ENCODE measurements around the gene TEX14. TPM values are rescaled to one million over a fixed set of nuclear protein-coding genes. Genes with fewer than 3 reads are reported as not detected.
A peak's percentile ranks its signal among the peaks of the same experiment; 100 is the strongest.

Gene TEX14
- total and polyA plus RNA-seq, 4 experiments from 2014 or later = 1.3 to 1.6 TPM; not detected in 2

GRCh38 chr17:58702708-58703107 is 10.9 kb upstream of the TEX14 start:
- Histone ChIP-seq H3K9me3 (ENCODE audit: control insufficient read depth in 1 of 2, low read length in 2 of 2) (no peaks in the 10 kb centered on the region), H3K27me3 (ENCODE audit: insufficient read depth, low read length) (no peaks in the 10 kb centered on the region), H3K27ac (ENCODE audit: low read depth, low read length) (no peak overlapping the region), H3K4me1 (ENCODE audit: insufficient read depth, low read length) (no peaks in the 10 kb centered on the region), H3K36me3 (ENCODE audit: insufficient read depth, low read length) (peaks cover 3% of the 10 kb centered on the region), H3K4me3 (ENCODE audit: low read length in 2 of 2) (no peak overlapping the region)
- Mint-ChIP-seq H3K9me3 (no peaks in the 10 kb centered on the region), H3K4me3 (no peak overlapping the region), H3K27me3 (no peaks in the 10 kb centered on the region), H3K36me3 (peaks cover 14 to 25% of the 10 kb centered on the region in 2 donors), H3K4me1 (peaks cover 0 to 6% (median 1%) of the 10 kb centered on the region in 4 donors), H3K27ac (peak overlapping the region in 1 of 7 donors; percentile 41)
- DNase-seq = no peak
- intact Hi-C loops (cut with micrococcal nuclease) = no loop called here
- ChIA-PET POLR2A (ENCODE audit: partially characterized antibody) (interaction anchor here (0.7 to 1.2 kb wide), 2 partner anchors 10 to 71 kb away, joined by 5 to 6 read pairs; partner anchors contain the start of genes RAD51C and TEX14), CTCF (ENCODE audit: partially characterized antibody) (interaction anchor here (2.0 kb wide), 1 partner anchor 11 kb away, joined by 4 read pairs; the partner anchor contains the start of genes RAD51C and TEX14)

- intact Hi-C loops (cut with micrococcal nuclease) = no loop called here
- Histone ChIP-seq H3K4me1 (ENCODE audit: insufficient read depth, low read length) (no peaks in the 10 kb centered on the region), H3K27me3 (ENCODE audit: insufficient read depth, low read length) (no peaks in the 10 kb centered on the region), H3K27ac (ENCODE audit: low read depth, low read length) (no peak overlapping the region), H3K4me3 (ENCODE audit: low read length in 2 of 2) (no peak overlapping the region), H3K9me3 (ENCODE audit: control insufficient read depth in 1 of 2, low read length in 2 of 2) (no peaks in the 10 kb centered on the region), H3K36me3 (ENCODE audit: insufficient read depth, low read length) (no peaks in the 10 kb centered on the region)
- Mint-ChIP-seq H3K4me1 (peaks cover 0 to 6% (median 1%) of the 10 kb centered on the region in 4 donors), H3K27ac (peak overlapping the region in 2 of 7 donors; percentile 72 to 83), H3K27me3 (no peaks in the 10 kb centered on the region), H3K9me3 (no peaks in the 10 kb centered on the region), H3K4me3 (no peak overlapping the region), H3K36me3 (peaks cover 14 to 25% of the 10 kb centered on the region in 2 donors)
- ChIA-PET POLR2A (ENCODE audit: partially characterized antibody) (no interaction called here), CTCF (ENCODE audit: partially characterized antibody) (interaction anchor here (2.0 to 2.2 kb wide), 2 partner anchors 9 to 10 kb away, joined by 4 to 8 read pairs; partner anchors contain the start of genes RAD51C and TEX14)
- DNase-seq = no peak
Measured at GRCh38 chr17:58702045-58702476, 10.2 kb upstream of the TEX14 start.

GRCh38 chr17:58699771-58700170 is 7.9 kb upstream of the TEX14 start:
- Histone ChIP-seq H3K4me3 (ENCODE audit: low read length in 2 of 2) (no peak overlapping the region), H3K36me3 (ENCODE audit: insufficient read depth, low read length) (no peaks in the 10 kb centered on the region), H3K27ac (ENCODE audit: low read depth, low read length) (no peak overlapping the region), H3K27me3 (ENCODE audit: insufficient read depth, low read length) (no peaks in the 10 kb centered on the region), H3K9me3 (ENCODE audit: control insufficient read depth in 1 of 2, low read length in 2 of 2) (no peaks in the 10 kb centered on the region), H3K4me1 (ENCODE audit: insufficient read depth, low read length) (peaks cover 3% of the 10 kb centered on the region)
- peaks cover 12 to 25% of the 10 kb centered on the region in 2 donors for H3K36me3 Mint-ChIP-seq
- H3K9me3 Mint-ChIP-seq = no peaks in the 10 kb centered on the region
- POLR2A ChIA-PET (ENCODE audit: partially characterized antibody) = no interaction called here
- no peak overlapping the region for H3K4me3 Mint-ChIP-seq
- peaks cover 0 to 7% (median 2%) of the 10 kb centered on the region in 4 donors for H3K4me1 Mint-ChIP-seq
- H3K27ac Mint-ChIP-seq = no peak overlapping the region
- CTCF ChIA-PET (ENCODE audit: partially characterized antibody) = interaction anchor here (2.2 kb wide), 1 partner anchor 11 kb away, joined by 8 read pairs; no protein-coding TSS in a partner anchor
- intact Hi-C loops (cut with micrococcal nuclease) = no loop called here
- DNase-seq = no peak
- no peaks in the 10 kb centered on the region for H3K27me3 Mint-ChIP-seq

- H3K4me1 Mint-ChIP-seq = peaks cover 18 to 27% (median 23%) of the 10 kb centered on the region in 4 donors
- H3K4me3 Mint-ChIP-seq = peak overlapping the region in 1 of 8 donors; percentile 53
- CTCF ChIA-PET (ENCODE audit: partially characterized antibody) = interaction anchor here (1.0 kb wide), 1 partner anchor 176 kb away, joined by 3 read pairs; no protein-coding TSS in a partner anchor
- intact Hi-C loops (cut with micrococcal nuclease) = no loop called here
- no peaks in the 10 kb centered on the region for H3K27me3 Mint-ChIP-seq
- H3K4me1 ChIP-seq (ENCODE audit: insufficient read depth, low read length) = peaks cover 29% of the 10 kb centered on the region
- no peaks in the 10 kb centered on the region for H3K9me3 Mint-ChIP-seq
- no peak overlapping the region for H3K4me3 ChIP-seq (ENCODE audit: low read length in 2 of 2)
- peak overlapping the region in 1 of 7 donors; percentile 46 for H3K27ac Mint-ChIP-seq
- H3K36me3 Mint-ChIP-seq = peaks cover 12 to 15% of the 10 kb centered on the region in 2 donors
- no peak for DNase-seq
- H3K27me3 ChIP-seq (ENCODE audit: insufficient read depth, low read length) = no peaks in the 10 kb centered on the region
- no peaks in the 10 kb centered on the region for H3K36me3 ChIP-seq (ENCODE audit: insufficient read depth, low read length)
- H3K9me3 ChIP-seq (ENCODE audit: control insufficient read depth in 1 of 2, low read length in 2 of 2) = no peaks in the 10 kb centered on the region
- POLR2A ChIA-PET (ENCODE audit: partially characterized antibody) = no interaction called here
- no peak overlapping the region for H3K27ac ChIP-seq (ENCODE audit: low read depth, low read length)
Measured at GRCh38 chr17:58694826-58695225, 3.0 kb upstream of the TEX14 start.

GRCh38 chr17:58694302-58694701 is 2.5 kb upstream of the TEX14 start:
- Mint-ChIP-seq H3K27me3 (no peaks in the 10 kb centered on the region), H3K27ac (peak overlapping the region in 1 of 7 donors; percentile 46), H3K4me3 (no peak overlapping the region), H3K9me3 (no peaks in the 10 kb centered on the region), H3K36me3 (peaks cover 8 to 11% of the 10 kb centered on the region in 2 donors), H3K4me1 (peaks cover 18 to 27% (median 23%) of the 10 kb centered on the region in 4 donors)
- ChIA-PET CTCF (ENCODE audit: partially characterized antibody) (no interaction called here), POLR2A (ENCODE audit: partially characterized antibody) (interaction anchor here (3.3 kb wide), 1 partner anchor 63 kb away, joined by 44 read pairs; no protein-coding TSS in a partner anchor)
- peaks cover 29% of the 10 kb centered on the region for H3K4me1 ChIP-seq (ENCODE audit: insufficient read depth, low read length)
- no peak overlapping the region for H3K4me3 ChIP-seq (ENCODE audit: low read length in 2 of 2)
- DNase-seq = no peak
- no peaks in the 10 kb centered on the region for H3K9me3 ChIP-seq (ENCODE audit: control insufficient read depth in 1 of 2, low read length in 2 of 2)
- no peak overlapping the region for H3K27ac ChIP-seq (ENCODE audit: low read depth, low read length)
- intact Hi-C loops (cut with micrococcal nuclease) = no loop called here
- H3K27me3 ChIP-seq (ENCODE audit: insufficient read depth, low read length) = no peaks in the 10 kb centered on the region
- H3K36me3 ChIP-seq (ENCODE audit: insufficient read depth, low read length) = no peaks in the 10 kb centered on the region

- H3K27ac Mint-ChIP-seq = peak overlapping the region in 6 of 7 donors; percentile 73 to 98 (median 93)
- H3K4me1 ChIP-seq (ENCODE audit: insufficient read depth, low read length) = peaks cover 29% of the 10 kb centered on the region
- H3K36me3 Mint-ChIP-seq = peaks cover 7 to 9% of the 10 kb centered on the region in 2 donors
- no peaks in the 10 kb centered on the region for H3K27me3 ChIP-seq (ENCODE audit: insufficient read depth, low read length)
- no peak overlapping the region for H3K4me3 ChIP-seq (ENCODE audit: low read length in 2 of 2)
- CTCF ChIA-PET (ENCODE audit: partially characterized antibody) = interaction anchor here (1.2 kb wide), 1 partner anchor 311 kb away, joined by 4 read pairs; no protein-coding TSS in a partner anchor
- peak overlapping the region in 7 of 8 donors; percentile 92 to 97 (median 93) for H3K4me3 Mint-ChIP-seq
- no peaks in the 10 kb centered on the region for H3K9me3 ChIP-seq (ENCODE audit: control insufficient read depth in 1 of 2, low read length in 2 of 2)
- H3K4me1 Mint-ChIP-seq = peaks cover 18 to 27% (median 23%) of the 10 kb centered on the region in 4 donors
- H3K36me3 ChIP-seq (ENCODE audit: insufficient read depth, low read length) = no peaks in the 10 kb centered on the region
- intact Hi-C loops (cut with micrococcal nuclease) = no loop called here
- no peak for DNase-seq
- H3K27me3 Mint-ChIP-seq = no peaks in the 10 kb centered on the region
- peak overlapping the region; percentile 72 for H3K27ac ChIP-seq (ENCODE audit: low read depth, low read length)
- H3K9me3 Mint-ChIP-seq = no peaks in the 10 kb centered on the region
- POLR2A ChIA-PET (ENCODE audit: partially characterized antibody) = interaction anchor here (2.1 to 3.3 kb wide), 3 partner anchors 33 to 175 kb away, joined by 13 to 44 read pairs (median 16); no protein-coding TSS in a partner anchor
Measured at GRCh38 chr17:58693751-58694150, 1.9 kb upstream of the TEX14 start.

- Histone ChIP-seq H3K9me3 (ENCODE audit: control insufficient read depth in 1 of 2, low read length in 2 of 2) (no peaks in the 10 kb centered on the region), H3K27ac (ENCODE audit: low read depth, low read length) (peak overlapping the region; percentile 72), H3K4me3 (ENCODE audit: low read length in 2 of 2) (peak overlapping the region; percentile 77 to 83), H3K27me3 (ENCODE audit: insufficient read depth, low read length) (no peaks in the 10 kb centered on the region), H3K36me3 (ENCODE audit: insufficient read depth, low read length) (no peaks in the 10 kb centered on the region), H3K4me1 (ENCODE audit: insufficient read depth, low read length) (peaks cover 29% of the 10 kb centered on the region)
- POLR2A ChIA-PET (ENCODE audit: partially characterized antibody) = interaction anchor here (0.7 to 3.3 kb wide), 8 partner anchors 10 to 843 kb away, joined by 3 to 44 read pairs (median 4); partner anchors contain the start of genes MKS1, MRPS23 and TRIM37
- peaks cover 18 to 27% (median 23%) of the 10 kb centered on the region in 4 donors for H3K4me1 Mint-ChIP-seq
- no peaks in the 10 kb centered on the region for H3K27me3 Mint-ChIP-seq
- H3K27ac Mint-ChIP-seq = peak overlapping the region; percentile 73 to 98 (median 92)
- H3K36me3 Mint-ChIP-seq = peaks cover 7 to 9% of the 10 kb centered on the region in 2 donors
- DNase-seq = no peak
- no peaks in the 10 kb centered on the region for H3K9me3 Mint-ChIP-seq
- intact Hi-C loops (cut with micrococcal nuclease) = no loop called here
- H3K4me3 Mint-ChIP-seq = peak overlapping the region; percentile 85 to 97 (median 93)
- CTCF ChIA-PET (ENCODE audit: partially characterized antibody) = interaction anchor here (1.1 to 1.9 kb wide), 5 partner anchors 10 to 312 kb away, joined by 3 to 4 read pairs (median 3); no protein-coding TSS in a partner anchor
Measured at GRCh38 chr17:58693208-58693607, 1.4 kb upstream of the TEX14 start.
